Measurements from ENCODE around the gene PRPSAP2.
"Not testable (repeated sequence)": the region's sequence is repeated elsewhere in the genome, so short reads cannot be mapped to it uniquely, and the experiment has no call there.

PRPSAP2 gene

DNA sequence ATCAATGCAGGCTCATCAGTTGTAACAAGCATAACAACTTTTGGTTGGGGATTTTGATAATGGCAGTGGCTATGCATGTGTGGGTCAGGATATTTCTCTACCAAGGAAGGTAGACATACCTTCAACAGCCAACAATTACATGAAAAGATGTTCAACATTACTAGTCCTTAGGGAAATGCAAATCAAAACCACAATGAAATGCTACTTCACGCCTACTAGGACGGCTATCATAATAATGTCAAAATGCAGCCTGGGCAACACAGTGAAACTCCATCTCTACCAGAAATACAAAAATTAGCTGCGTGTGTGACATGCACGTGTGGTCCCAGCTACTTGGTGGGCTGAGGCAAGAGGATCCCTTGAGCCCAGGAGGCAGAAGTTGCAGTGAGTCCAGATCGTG lies 86.7 kb downstream of the PRPSAP2 start:
- DNase-seq (ENCODE audit: low read depth): no peak

- peak; percentile 36 for DNase-seq (ENCODE audit: low read depth)
These were observed 88.6 kb downstream of the PRPSAP2 start for GRCh38 chr17:18946536-18946935.

- DNase-seq (ENCODE audit: low read depth): no peak
These were observed 89.9 kb downstream of the PRPSAP2 start for GRCh38 chr17:18947866-18948265.

- no peak for DNase-seq (ENCODE audit: low read depth)
These were observed 90.6 kb downstream of the PRPSAP2 start for GRCh38 chr17:18948476-18949006.

DNA sequence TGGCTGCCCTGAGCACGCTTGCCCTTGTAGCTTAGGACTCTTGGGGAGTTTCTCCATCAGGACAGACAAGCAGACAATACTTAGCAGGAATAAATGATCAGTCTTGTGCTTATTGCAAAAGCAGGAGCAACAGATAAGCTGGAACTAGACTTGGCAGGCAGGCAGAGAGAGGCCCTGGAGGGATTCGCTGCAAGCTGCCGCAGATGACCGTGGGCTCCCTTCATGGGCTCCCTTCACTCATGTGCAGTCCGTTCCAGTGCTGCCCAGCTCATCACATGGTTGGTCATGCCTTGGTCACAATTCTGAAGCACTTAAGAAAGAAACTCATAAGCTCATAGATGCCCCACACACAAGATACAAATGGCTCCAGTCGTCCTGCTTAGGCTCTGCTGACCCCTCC lies 91.6 kb downstream of the PRPSAP2 start:
- no peak for DNase-seq (ENCODE audit: low read depth)

DNA sequence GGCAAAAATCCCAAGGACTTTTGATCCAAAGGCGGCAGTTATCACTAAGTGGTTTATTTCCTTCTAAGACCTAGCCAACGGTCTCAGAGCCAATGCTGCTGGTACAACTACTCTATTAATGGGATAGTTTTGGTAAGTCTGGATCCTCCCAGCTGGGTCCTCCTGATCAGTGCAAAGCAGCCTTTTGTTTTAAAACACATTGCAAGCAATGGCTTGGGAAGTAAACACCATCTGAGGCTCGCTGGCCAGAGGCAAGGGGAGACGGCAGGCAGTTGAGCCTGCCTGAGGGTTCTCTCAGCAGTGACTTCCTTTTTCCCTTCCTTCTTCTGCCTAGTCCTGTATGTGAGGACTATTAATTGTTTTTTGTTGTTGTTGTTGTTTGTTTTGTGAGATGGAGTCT lies 92.4 kb downstream of the PRPSAP2 start:
- DNase-seq (ENCODE audit: low read depth): no peak

DNA sequence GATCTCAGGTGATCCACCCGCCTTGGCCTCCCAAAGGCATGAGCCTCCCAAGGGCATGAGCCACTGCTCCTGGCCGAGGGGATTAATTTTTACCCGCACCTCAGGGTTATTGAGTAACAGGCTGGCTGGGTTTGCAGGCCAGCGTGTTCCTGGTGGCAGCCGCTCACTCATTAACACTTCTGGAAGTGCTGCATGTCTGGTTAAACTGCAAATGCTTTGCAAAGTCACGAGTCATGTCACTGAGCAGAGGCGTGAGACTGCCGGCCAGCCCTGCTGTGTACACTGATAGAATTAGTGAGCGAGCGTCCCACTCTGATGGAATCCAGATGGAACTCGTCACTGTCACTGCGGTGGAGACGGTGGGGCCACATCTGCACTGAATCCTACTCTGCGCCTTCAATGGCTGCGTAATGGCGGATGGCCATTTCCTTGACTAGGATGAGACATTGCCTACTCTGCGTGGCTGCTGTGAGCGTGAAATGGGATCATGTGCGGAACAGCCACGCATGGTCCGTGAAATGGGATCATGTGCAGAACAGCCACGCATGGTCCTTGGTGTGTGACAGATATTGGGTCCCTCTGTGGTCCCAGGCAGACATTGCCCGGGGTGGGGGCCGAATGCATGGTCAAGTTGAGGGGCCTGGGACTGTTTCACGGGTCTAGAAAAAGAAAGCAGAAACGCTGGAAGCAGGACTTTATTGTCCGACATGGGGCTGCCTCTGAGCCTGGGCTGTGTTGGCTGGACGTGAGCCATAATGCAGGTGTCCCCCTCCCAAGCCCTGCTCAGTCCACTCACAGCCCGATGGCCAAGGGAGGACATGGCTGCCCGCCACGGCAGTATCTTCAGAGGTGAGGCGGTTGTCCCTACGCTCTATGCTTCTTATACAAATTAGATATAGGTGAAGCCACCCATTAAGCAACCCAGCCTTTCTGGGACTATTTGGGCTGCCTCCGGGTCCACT lies 93.3 kb downstream of the PRPSAP2 start:
- no peak for DNase-seq (ENCODE audit: low read depth)

- no peak for DNase-seq (ENCODE audit: low read depth)
These were observed 94.3 kb downstream of the PRPSAP2 start, which contains the start of gene SLC5A10 for GRCh38 chr17:18951941-18952842. Gene SLC5A10 (plus strand): TSS chr17:18952165. CDS start chr17:18952206, 41 bp downstream.

DNA sequence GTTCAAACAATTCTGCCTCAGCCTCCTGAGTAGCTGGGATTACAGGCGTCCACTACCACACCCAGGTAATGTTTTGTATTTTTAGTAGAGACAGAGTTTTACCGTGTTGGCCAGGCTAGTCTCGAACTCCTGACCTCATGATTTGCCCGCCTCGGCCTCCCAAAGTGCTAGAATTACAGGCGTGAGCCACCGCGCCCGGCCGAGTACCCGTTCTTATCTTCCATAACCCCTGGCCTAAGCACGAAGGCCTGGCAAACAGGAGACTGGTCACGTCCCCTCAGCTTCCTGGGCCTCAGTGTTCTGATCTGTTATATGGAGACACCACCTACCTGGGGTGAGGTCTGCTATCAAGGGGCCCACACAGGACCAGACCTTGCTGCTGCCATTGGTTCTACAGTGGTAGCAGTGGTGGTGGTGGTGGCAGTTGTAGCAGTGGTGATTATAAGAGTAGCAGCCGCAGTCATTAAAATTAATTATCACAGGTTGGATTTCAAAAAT lies 95.3 kb downstream of the PRPSAP2 start:
- no peak for DNase-seq (ENCODE audit: low read depth)

GRCh38 chr17:18954321-18954720 lies 96.4 kb downstream of the PRPSAP2 start:
- DNase-seq (ENCODE audit: low read depth): no peak

- DNase-seq (ENCODE audit: low read depth): no peak
These were observed 97.1 kb downstream of the PRPSAP2 start for GRCh38 chr17:18955009-18955408.

DNA sequence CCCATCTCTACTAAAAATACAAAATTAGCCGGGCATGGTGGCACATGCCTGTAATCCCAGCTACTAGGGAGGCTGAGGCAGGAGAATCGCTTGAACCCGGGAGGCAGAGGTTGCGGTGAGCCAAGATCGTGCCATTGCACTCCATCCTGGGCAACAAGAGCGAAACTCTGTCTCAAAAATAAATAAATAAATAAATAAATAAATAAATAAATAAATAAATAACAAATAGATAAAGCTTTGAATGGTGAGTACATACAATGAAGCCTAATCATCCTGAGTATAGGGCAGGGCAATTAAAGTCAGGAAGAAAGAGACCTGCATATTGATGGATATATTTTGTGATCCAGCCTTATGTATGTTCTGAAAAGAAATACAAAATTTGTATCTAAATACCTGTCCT lies 98.1 kb downstream of the PRPSAP2 start:
- not testable (repeated sequence) for DNase-seq (ENCODE audit: low read depth)

- DNase-seq (ENCODE audit: low read depth): no peak
These were observed 98.7 kb downstream of the PRPSAP2 start for GRCh38 chr17:18956581-18956980.

DNA sequence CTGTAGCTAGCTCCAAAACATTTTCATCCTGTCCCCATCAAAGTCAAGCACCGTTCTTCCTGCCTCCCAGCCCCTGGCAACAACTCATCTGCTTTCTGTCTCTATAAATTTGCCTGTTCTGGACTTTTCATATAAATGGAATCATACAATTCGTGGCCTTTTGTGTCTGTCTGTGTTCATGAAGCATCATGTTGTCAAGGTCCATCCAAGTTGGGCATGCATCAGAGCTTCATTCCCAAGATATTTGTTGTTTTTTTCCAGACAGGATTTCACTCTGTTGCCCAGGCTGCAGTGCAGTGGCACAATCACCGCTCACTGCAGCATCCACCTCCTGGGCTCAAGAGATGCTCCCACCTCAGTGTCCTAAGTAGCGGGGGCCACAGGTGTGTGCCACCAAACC lies 99.9 kb downstream of the PRPSAP2 start:
- no peak for DNase-seq (ENCODE audit: low read depth)

DNA sequence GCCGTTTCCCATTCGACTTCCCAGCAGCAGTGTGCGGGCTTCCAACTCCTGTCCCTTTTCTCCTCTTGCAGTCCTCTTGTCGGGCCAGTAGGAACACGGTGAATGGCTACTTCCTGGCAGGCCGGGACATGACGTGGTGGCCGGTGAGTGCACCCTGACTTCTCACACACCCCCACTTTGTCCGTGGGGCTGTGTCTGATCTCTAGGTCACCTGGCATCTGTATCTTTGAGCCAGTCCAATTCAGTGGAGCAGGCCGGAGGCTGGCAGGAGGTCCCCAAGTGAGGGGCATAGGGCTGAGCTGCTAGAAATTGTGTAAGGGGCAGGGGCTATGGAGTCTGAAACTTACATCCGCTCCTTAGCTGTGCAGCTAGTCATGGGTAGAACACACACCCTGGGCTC lies 100.7 kb downstream of the PRPSAP2 start:
- no peak for DNase-seq (ENCODE audit: low read depth)

GRCh38 chr17:18959071-18959844 lies 101.3 kb downstream of the PRPSAP2 start:
- DNase-seq (ENCODE audit: low read depth): no peak

DNA sequence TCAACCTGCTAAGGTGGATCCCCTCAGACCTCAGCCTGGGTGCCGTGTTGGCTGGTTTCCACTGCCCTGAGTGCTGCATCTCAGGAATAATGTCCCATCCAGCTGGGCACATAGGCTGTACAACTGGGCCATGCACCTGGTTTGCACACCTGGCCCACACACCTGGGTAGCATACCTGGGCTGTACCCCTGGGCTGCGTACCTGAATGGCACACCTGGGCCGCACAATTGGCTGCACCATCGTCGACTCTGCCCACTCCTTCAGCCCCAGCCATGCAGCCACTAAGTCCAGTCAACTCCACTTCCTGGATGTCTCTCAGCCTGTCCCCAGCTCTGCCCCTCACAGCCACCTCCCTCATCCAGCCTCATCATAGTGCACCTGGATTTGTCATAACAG lies 101.9 kb downstream of the PRPSAP2 start:
- DNase-seq (ENCODE audit: low read depth): no peak

DNA sequence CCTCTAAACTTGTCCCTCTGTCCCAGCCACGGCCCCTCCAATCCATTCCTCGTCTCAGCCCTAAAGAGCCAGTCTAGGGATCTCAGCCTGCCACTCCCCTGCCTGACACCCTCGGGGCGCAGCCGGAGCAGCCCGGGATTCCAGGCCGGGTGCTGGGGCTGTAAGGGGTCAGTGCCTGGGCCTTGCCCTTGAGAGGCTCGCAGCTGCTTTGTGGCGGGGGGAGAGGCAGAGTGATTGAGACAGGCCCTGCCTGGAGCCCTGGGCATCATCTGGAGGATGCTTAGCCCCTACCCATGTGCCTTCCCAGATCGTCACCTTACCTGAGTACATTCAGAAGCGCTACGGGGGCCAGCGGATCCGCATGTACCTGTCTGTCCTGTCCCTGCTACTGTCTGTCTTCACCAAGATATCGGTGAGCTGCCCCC lies 102.3 kb downstream of the PRPSAP2 start:
- DNase-seq (ENCODE audit: low read depth): no peak

GRCh38 chr17:18960803-18961511 lies 103.0 kb downstream of the PRPSAP2 start:
- DNase-seq (ENCODE audit: low read depth): peak; percentile 52

DNA sequence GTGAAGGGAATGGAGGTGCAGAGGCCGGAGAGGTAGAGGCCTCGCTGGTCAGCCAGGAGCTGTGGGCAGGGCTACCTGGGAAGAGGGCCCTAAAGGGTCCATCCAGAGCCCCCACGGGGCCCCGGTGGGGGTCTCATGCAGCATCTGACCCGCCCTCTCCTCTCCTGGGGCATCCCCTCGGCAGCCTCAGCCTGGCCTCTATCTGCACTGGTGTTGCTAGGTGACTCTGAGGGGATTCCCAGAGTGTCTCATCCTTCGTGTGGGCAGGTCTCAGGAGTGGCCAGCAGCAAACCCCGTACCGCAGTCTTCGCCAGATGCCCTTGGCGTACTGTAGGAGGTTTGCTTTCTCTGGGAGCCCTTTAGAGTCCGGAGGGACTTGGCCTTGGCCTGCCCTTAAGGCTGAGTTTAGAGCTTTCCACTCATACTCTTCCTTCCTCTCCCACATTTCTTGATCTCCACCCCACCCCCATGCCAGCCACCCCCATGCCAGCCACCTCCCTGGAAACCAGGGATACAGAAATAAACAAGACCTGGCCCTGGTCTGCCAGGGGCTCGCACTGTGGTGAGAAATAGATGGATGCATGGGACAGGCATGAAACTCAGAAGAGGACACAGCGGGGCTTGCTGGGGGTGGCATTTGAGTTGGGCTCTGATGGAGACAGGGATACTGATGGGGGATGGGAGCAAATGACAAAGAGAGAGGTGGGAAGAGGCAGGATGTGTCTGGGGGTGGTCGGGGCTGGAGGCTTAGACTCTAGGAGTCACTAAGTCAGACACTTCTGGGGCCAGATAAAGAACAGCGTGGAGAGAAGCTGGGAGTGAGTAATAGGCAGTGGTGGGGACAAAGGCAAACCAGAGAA lies 103.9 kb downstream of the PRPSAP2 start:
- DNase-seq (ENCODE audit: low read depth): peak; percentile 35
